ENCODE results near the gene ZBTB42. TPM values are rescaled to one million over a fixed set of nuclear protein-coding genes. Genes with fewer than 3 reads are reported as not detected.

ZBTB42 gene
- 4.6 and 5.5 TPM in 2 replicates for total RNA-seq (2014; rRNA removed; shearing (Covaris generic))
- polyA plus RNA-seq (2015; cell fraction: cytosol; rRNA removed) = 2.0 and 2.7 TPM in 2 replicates
- 1.7 and 2.1 TPM in 2 replicates for polyA plus RNA-seq (2015; cell fraction: nucleus; rRNA removed)

DNA sequence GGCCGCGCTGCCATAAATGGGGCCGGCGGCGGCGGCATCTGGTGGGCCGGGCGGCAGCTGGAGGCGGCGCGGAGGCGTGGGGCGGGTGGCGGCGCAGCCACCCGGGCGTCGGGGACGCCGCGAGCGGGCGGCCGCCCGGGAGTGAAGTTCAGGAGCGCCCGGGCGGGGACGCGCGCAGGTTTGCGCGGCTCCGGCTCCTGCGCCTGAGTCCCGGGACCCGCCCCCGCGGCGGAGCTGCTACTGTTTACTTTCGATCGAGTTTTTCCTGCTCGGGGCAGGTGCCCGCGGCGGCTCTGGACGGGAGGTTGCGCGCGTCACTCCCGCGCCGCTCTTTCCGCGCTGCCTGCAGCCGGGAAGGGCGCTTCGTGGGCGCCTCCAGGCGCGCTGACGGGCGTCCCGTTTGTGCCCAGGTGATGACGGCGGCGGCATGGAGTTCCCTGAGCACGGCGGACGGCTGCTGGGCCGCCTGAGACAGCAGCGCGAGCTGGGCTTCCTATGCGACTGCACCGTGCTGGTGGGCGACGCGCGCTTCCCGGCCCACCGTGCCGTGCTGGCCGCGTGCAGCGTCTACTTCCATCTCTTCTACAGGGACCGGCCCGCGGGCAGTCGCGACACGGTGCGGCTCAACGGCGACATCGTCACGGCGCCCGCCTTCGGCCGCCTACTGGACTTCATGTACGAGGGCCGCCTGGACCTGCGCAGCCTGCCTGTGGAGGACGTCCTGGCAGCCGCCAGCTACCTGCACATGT lies at the start of gene ZBTB42:
ZBTB42 (plus strand) TSS at position 331 of the 749 bp plus-strand sequence; CDS start at position 428, 97 bp downstream.
- DNase-seq (ENCODE audit: low read depth) = peak; percentile 36

DNA sequence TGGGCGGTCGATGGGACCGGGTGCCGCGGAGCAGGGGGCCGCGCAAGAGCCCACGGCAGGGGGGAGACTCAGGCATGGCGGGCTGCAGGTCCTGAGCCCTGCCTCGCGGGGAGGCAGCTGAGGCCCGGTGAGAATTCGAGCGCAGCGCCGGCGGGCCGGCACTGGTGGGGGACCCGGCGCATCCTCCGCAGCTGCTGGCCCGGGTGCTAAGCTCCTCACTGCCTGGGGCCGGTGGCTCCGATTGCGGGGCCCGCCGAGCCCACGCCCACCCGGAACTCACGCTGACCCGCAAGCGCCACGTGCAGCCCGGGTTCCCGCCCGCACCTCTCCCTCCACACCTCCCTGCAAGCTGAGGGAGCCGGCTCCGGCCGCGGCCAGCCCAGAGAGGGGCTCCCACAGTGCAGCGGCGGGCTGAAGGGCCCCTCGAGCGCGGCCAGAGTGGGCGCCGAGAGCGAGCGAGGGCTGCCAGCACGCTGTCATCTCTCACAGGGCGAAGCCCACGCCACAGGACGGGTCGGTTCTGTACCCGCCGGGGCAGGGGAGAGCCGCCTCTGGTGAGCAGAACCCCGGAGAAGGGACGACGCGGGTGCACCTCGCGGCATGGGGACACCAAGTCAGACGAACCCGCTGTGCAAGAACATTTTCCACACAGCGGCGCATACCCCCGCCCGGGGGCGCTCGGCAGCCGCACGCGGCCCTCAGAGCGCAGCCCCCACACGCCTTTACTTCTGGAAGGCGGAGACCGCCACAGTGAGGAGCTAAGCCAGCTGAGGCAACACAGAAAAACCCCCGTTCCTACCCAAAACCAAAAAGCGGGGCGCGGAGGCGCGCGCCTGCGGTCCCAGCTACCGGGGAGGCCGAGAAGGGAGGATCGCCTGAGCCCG lies 49.1 kb upstream of the ZBTB42 start:
- no peak for DNase-seq (ENCODE audit: low read depth)

DNA sequence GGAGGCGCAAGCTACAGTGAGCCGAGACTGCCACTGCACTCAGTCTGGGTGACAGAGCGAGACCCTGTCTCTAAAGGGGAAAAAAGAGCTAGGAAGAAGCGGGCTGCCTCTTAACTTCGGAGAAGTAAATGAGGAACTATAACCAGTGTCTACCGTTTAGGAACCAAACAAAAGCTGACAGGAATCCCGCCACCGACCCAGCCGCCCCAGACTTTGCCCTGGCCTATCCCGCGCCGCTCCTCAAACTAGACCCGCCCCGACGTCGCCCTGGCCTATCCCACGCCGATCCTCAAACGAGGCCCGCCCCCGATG lies 48.5 kb upstream of the ZBTB42 start:
- no peak for DNase-seq (ENCODE audit: low read depth)

DNA sequence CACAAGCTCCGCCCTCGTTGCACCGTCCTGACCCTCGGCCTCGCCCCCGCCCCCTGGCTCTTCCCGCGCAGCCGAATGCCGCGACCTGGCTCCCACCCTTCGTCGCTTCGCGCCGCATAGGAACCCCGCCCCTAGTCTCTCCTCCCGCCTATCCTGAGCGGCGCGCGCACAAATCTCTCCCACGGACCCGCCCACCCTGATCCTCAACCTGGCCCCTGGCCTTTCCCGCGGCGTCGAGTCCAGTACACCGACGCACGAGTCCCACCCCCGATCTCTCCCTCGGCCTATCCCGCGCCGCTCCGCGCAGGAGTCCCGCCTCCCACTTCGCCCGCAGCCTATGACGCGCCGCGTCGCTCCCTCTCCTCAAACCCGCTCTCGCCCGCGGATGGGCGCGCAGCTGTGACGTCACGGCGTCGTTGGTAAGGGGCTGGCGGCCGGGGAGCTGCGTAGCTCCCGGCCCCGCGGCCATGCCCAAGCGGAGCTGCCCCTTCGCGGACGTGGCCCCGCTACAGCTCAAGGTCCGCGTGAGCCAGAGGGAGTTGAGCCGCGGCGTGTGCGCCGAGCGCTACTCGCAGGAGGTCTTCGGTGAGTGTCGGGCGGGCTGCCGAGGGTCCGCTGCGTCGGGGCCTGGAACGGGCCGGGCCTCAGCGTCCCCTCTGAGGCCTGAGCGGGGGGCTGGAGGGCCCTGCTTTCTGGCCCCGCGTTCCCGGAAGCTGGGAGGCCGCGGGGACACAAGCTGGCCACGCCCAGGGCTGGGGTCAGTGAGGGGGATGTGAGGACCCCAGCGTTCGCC lies 48.0 kb upstream of the ZBTB42 start, which contains the start of gene SIVA1:
SIVA1 (plus strand) TSS at position 413 of the 793 bp plus-strand sequence; CDS start at position 468, 55 bp downstream.
- DNase-seq (ENCODE audit: low read depth) = peak; percentile 100

DNA sequence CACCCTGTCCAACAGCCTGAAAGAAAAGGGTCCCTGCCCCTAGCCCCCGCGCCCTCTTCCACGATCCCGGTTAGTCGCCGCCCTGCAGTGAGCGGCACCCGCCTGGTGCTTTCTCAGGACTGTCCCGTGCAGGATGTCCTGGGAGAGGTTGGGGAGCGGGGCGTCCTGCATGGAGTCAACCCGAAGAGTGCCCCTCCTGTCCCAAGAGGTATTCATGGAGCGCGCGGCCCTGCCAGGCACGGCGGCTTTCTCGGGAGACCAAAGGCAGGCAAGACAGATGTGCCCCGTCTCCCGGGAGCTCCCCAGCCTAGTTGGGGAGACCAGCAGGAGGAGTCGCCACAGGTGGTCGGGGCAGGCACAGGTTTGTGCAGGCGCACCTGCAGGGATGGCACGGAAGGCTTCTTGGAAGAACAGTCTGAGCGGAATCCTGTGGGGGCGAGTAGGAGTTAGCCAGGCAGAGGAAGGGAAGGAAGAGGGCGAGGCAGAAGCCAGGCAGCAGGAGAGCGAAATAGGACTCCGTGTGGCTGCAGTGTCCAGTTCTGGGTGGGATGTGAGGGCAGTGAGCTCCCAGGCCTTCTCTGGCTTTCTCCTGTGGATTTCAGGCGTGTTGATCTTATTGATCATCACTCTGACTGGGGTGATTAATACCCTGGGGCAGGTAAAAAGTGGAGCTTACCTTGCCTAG lies 47.2 kb upstream of the ZBTB42 start:
- no peak for DNase-seq (ENCODE audit: low read depth)

DNA sequence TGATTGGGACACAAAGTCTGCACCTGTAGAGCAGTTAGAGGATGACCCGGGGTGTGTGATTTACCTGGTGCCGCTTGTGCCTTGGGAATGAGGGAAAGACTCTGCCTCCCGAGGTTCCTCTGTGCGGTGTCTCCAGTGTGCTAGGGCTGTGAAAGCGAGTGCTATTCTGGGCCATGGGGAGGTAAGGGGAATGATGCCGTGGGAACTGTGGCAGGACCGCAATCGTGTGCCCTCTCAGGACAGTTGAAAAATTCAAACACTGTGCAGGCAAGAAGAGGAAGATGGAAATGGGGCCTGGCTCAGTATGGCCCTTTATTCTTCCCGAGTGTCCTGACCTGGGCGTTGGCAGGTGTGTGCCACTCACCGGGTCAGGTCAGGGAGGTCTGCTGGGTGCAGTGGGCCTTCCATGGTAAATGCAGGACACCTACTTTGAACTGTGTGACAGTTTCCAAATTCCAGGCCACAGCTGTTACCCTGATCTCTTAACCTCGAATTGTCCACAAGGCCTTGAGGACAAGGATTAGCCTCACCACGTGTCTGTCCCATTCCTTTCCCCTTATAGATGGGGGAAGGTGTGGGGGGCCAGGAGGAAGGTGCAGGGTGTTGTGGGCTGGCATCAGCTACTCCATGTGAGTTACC lies 46.6 kb upstream of the ZBTB42 start:
- no peak for DNase-seq (ENCODE audit: low read depth)

DNA sequence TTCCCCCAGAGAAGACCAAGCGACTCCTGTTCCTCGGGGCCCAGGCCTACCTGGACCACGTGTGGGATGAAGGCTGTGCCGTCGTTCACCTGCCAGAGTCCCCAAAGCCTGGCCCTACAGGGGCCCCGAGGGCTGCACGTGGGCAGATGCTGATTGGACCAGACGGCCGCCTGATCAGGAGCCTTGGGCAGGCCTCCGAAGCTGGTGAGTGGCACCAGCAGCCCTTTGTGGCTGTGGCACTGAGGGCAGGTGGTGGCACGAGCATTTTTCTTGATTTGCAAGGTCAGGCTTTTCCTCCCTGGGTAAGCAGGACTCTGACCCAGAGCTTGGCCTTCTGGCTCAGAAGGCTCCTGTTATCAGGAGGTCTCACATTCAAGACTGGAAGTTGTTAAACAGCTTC lies 45.3 kb upstream of the ZBTB42 start:
- no peak for DNase-seq (ENCODE audit: low read depth)

DNA sequence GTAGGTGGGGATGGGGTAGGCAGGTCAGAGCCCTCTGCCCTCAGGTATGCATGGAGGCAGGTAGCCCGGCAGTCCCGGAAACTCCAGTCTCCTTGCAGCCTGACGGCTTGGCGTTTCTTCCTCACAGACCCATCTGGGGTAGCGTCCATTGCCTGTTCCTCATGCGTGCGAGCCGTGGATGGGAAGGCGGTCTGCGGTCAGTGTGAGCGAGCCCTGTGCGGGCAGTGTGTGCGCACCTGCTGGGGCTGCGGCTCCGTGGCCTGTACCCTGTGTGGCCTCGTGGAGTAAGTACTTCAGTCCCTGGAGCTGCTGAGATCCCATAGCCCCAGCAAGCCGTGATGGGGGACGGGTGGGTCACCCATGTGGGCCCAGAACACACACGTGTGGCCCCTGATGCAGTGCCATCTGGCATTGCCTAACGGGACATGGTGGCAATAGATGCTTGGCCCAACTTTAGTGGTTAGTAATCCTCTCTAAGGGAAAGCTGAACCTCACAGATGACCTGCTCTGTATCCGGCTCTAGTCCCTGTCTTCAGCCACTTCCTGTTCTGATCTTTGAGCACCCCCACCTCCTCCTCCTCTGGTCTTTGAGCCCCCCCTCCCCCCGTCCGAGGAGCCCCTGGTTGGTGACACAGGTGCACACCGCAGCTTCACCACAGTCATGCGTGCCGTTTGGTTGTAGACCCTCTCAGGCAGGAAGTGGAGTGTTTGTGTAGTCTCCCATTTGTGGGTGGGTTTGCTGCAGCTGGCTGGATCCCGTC lies 44.2 kb upstream of the ZBTB42 start:
- no peak for DNase-seq (ENCODE audit: low read depth)

DNA sequence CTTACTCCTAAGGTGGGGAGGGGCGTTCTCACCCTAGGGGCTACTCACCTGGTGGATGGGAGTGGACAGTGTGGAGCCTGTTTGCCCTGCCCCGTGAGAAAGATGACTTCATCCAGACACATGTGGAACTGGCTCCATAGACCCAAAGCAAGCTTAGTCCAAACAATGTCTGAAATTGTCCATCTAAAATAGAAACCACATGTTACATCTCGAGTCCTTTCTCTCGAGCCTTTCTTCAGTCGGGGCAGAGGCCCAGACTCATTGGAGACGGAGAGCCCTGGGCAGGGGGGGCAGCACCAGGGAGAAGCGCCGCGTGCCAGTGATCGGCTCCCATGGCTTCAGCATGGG lies 43.7 kb upstream of the ZBTB42 start:
- no peak for DNase-seq (ENCODE audit: low read depth)

DNA sequence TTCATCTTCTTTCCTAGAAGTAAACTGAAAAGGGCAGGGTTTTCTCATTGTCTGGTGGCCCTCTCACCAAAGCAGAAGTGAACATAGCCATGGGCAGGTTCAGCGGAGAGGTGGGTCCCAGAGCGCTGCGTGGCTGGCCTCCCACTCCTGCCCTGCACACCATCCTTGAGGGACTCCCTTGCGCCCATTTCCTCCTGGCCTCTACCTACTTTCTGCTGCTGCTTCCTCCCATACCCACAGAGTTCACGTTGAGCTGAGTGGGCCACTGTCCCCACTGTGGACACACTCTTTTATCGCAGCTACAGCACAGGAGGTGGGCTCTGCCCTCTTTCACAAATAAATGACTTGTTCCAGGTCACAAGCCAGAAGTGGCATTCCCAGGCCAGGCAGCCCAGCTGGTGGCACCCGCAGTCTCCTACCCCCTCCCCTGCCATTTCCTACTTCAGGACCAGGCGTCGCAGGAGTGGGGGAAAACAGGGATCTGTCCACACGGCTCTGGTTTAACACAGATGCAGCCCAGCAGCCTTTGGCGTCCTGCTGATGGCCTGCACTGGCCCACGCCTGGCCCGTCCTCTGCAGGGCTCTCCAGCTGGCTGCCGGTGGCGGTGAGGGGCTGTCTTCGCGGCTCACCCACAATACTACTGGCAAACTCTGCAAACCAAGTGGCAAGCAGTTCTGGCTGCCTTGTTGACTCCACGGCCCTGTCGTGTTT lies 43.1 kb upstream of the ZBTB42 start:
- DNase-seq (ENCODE audit: low read depth) = no peak

DNA sequence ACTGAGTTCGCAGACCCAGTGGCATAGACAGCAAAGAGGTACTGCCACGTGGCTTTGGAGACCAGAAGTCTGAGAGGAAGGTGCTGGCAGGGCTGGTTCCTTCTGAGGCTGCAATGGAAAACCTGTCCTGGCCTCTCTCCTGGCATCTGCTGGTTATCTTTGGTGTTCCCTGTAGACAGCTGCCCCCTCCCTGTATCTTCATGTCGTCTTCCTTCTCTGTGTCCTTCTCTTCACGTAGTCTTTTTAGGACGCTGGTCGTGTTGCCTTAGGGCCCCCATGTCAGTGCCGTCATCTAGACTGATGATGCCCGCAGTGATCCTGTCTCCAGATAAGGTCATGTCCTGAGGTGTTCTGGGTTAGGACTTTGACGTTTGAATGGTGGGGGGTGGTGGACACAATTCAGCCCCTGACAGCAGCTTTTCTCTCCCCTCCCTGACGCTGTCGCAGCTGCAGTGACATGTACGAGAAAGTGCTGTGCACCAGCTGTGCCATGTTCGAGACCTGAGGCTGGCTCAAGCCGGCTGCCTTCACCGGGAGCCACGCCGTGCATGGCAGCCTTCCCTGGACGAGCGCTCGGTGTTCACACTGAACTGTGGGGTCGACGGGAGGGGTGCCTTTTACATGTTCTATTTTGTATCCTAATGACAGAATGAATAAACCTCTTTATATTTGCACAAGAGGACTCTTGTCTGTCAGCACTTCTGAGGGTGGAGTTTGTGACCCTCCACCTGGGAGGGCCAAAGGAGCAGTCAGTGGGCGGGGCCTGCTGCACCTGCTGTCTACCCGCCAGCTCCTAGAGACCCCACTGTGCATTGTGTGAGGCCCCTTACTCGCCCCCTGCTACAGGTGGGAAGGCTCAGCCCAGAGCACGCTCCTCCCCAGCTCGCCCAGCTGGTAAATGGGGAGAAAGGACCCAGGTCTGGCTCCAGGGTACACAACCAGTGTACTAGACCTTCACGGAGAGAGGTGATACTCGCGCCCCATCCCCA lies 41.6 kb upstream of the ZBTB42 start:
- DNase-seq (ENCODE audit: low read depth) = no peak

DNA sequence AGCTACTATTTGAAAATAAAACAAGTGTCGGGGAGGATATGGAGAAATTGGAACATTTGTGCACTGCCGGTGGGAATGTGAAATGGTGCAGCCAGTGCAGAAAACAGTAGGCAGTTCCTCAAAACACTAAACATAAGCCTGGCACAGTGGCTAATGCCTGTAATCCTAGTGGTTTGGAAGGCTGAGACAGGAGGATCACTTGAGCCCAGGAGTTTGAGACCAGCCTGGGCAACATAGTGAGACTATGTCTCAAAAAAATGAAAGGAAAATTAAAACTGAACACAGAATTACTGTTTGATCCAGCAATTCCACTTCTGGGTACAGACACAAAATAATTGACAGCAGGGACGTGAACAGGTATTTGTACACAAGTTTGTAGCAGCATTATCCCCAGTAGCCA lies 35.4 kb upstream of the ZBTB42 start:
- no peak for DNase-seq (ENCODE audit: low read depth)

DNA sequence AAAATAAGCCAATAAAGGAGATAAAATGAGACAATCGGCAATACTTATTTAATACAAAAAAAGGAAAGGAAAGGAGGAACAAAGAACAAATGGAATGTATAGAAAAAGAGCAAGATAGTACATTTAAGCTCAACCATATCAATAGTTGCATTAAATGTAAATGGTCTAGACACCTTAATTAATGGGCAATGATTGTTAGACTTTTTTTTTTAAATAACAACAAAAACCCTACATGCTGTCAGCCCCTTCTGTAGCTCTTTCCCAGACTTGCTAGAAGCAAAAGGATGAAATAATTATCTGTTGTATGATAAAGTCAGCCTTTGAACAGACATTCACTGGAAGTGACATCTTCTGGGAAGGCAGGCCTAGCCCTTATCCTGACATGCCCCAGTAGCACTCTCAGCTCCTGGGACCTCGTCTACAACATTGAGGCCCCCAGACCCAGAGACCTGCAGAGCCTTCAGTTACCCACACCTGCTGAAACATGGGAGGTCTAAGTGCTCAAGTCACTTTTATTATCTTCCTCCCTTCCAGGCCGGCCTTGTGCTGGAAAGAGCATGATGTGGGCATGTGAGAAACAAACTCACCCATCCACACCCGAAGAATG lies 34.5 kb upstream of the ZBTB42 start:
- no peak for DNase-seq (ENCODE audit: low read depth)

DNA sequence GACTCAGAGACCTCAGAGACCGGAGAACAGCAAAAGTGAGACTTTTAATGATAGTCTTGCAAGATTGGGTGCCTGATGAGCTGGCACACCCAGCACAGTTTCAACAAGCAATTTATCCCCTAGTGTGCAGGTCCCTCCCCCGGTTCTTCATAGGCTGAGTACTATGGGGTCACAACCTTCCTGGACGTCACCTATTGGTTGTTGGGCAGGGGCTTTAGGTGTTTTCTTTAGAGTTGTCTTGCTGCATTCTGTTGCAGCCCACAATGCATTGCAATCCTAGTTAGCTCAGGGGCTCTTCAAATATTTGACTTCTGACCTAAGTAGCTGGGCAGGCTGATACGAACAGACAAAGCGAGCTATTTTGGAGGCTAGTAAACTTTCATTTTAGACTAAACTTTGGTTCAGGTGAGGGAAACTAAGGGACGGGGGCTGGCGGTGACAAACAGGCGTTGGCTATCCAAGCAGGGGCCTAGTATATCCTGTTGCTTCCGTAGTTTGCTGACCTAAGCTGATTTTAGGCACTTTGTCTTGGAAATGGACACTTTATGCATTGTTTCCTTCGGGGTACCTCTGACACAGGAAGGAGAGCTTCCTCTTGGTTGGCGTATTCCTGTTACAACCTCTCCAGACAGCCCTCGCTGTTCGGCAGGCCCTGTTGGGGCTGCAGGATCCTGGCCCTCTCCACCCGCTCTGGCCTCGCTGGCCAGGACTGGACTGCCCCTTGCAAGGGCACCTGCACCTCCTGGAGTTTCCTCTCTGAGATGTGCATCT lies 33.9 kb upstream of the ZBTB42 start:
- DNase-seq (ENCODE audit: low read depth) = no peak

DNA sequence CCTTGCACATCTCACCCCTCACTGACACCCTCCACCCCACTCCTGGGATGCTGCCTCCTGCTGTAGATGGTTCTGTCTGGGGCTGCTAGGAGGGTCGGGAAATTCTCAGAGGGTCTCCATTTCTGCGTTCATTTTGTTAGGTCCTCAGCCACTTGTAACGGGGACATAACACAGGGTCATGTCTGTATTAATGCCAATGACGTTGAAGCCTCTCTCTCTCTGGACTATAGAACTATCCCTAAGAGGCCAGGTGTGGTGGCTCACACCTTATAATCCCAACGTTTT lies 33.3 kb upstream of the ZBTB42 start:
- no peak for DNase-seq (ENCODE audit: low read depth)

DNA sequence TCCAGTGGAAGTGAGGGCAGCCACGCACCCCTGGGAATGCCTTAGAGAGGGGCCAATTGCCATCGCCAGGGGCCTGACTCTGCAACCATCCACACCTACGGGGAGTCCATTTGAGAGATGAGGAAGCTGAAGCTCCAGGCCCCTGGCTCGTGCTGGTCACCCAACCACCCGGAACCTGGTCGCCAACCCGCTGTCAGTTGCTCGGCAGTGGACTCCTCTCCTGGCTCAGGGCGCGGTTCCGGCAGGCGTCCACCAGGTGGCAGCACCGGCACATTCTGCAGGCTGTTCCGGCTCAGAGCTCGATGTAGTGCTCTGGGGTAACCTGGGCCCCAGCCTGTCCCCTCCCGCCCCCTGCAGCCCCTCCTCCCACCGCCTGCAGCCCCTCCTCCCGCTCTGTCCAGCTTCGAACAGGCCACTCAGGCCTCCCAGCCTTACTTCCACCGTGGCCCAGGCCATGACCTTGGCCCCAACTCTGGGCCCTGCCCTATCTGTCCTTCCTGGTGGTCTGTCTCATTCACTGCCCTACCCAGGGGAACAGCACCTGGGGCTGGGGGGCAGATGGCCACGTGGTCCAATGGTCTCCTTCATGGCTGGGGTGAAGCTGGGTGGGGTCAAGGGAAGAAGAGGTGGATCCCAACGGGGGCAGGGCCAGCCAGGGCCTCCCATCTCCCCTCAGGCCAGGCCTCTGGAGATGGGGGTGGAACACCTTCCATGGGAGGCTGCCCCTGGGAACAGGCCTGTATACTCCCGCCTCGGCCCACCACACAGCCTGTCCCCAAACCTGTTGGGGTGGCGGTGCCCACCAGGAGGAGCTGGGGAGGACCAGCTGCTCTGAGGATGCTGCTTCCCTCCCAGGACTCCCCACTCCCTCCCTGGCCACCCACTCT lies 32.2 kb upstream of the ZBTB42 start:
- DNase-seq (ENCODE audit: low read depth) = peak; percentile 75

Data from HT1080 (cell line).